Testis (tissue), 3 donors: ENCODE results near the gene ADAP1. TPM values are rescaled to one million over a fixed set of nuclear protein-coding genes. Genes with fewer than 3 reads are reported as not detected.
A peak's percentile ranks its signal among the peaks of the same experiment; 100 is the strongest.

ENCODE experiments used
- DNase-seq: peaks from one replicate; pipeline ENCODE4 v3.0.0-alpha.2; 2019
- H3K27ac ChIP-seq, 2 donors: fragments of 200-600 bp; sonication (generic); one replicate each; pipeline ENCODE4 v1.5.1; 2019
- H3K27me3 ChIP-seq: fragments of 200-600 bp; sonication (generic); one replicate; pipeline ENCODE4 v1.5.1; 2019
- H3K36me3 ChIP-seq: fragments of 200-600 bp; sonication (generic); one replicate; pipeline ENCODE4 v1.5.1; 2017; ENCODE audit warnings: low read depth; ENCODE audit errors: missing control alignments
- H3K4me1 ChIP-seq: fragments of 200-600 bp; sonication (generic); one replicate; pipeline ENCODE4 v1.5.1; 2019
- H3K4me3 ChIP-seq, 2 donors: fragments of 200-600 bp; sonication (generic); one replicate each; pipeline ENCODE4 v1.5.1; 2017 to 2019
- H3K9me3 ChIP-seq: fragments of 200-600 bp; sonication (generic); one replicate; pipeline ENCODE4 v1.5.1; 2017
- CTCF ChIP-seq, 3 experiments: fragments of 450-650 bp in 2 of 3; fragments of 200-600 bp in 1 of 3; sonication (generic) in 1 of 3; IDR thresholded peaks; one replicate each; pipeline ENCODE4 v1.5.1; 2016 to 2019; ENCODE audit warnings: antibody characterized with exemption in 3 of 3, mild to moderate bottlenecking in 2 of 3, moderate library complexity in 1 of 3
- POLR2A ChIP-seq: fragments of 450-650 bp; IDR thresholded peaks from one replicate; pipeline ENCODE4 v1.6.1; 2017; ENCODE audit warnings: antibody characterized with exemption, mild to moderate bottlenecking, moderate library complexity
- WGBS, 2 donors: methylation state at CpG; one replicate each; pipeline ENCODE4 v1.1.5; 2018; 5-methylcytosine and 5-hydroxymethylcytosine counted together
- intact Hi-C: fragments of 100-400 bp; cut with DNase I; formaldehyde crosslinking; loops from one replicate; pipeline ENCODE4 v1.15.1; 2023; ENCODE audit warnings: low total_unique reads
- polyA plus RNA-seq: library from polyadenylated mRNA; stranded (reverse); fragments of 350-450 nt; fragmentation: Illumina TruSeq; extraction: RNeasy Lipid Tissue Mini Kit (QIAGEN cat#74804); gene quantifications from one replicate; pipeline ENCODE4 v1.2.3, GENCODE V29; 2014; ENCODE audit warnings: low read depth, low replicate concordance; ENCODE audit not compliant: insufficient read depth
- total RNA-seq, 2 donors: library from RNA; depleted of rRNA; stranded (reverse); fragments of >200 nt; gene quantifications; one replicate each; pipeline ENCODE4 v1.2.3, GENCODE V29; 2016

The ADAP1 gene
- total and polyA plus RNA-seq, 3 donors from 2014 or later, result 2.4 to 10.9 (median 6.1) TPM

- Histone ChIP-seq H3K27ac (no peak overlapping the region), H3K4me3 (no peak overlapping the region)
These were observed 32.6 kb upstream of the ADAP1 start for GRCh38 chr7:986766-987751.

GRCh38 chr7:985915-986741 lies 31.6 kb upstream of the ADAP1 start:
- intact Hi-C loops, result no loop called here
- DNase-seq, result peak; percentile 68
- H3K27ac ChIP-seq, result no peak overlapping the region
- H3K27me3 ChIP-seq, result no peaks in the 10 kb centered on the region
- 30 to 68% methylated on average over 9 to 37 of the region's 41 CpGs for WGBS, 2 donors
- no peak overlapping the region for H3K4me3 ChIP-seq
- H3K4me1 ChIP-seq, result peaks cover 33% of the 10 kb centered on the region
- H3K9me3 ChIP-seq, result no peaks in the 10 kb centered on the region
- TF ChIP-seq CTCF (IDR thresholded peaks at IDR 0.05) (no peak), POLR2A (no peak)
- H3K36me3 ChIP-seq, result no peaks in the 10 kb centered on the region

More at GRCh38 chr7:986766-987751, 32.6 kb upstream of the ADAP1 start:
- no peak for TF ChIP-seq POLR2A
- TF ChIP-seq CTCF (IDR thresholded peaks at IDR 0.05), result no peak
- Histone ChIP-seq H3K36me3 (no peaks in the 10 kb centered on the region), H3K4me1 (peaks cover 33% of the 10 kb centered on the region), H3K27me3 (no peaks in the 10 kb centered on the region), H3K9me3 (no peaks in the 10 kb centered on the region)
- WGBS, 2 donors, result 81 to 90% methylated on average over 7 to 37 of the region's 56 CpGs
- no peak for DNase-seq
- intact Hi-C loops, result no loop called here

- Histone ChIP-seq H3K36me3 (no peaks in the 10 kb centered on the region), H3K27me3 (no peaks in the 10 kb centered on the region), H3K4me3 (no peak overlapping the region), H3K27ac (no peak overlapping the region), H3K4me1 (peaks cover 36% of the 10 kb centered on the region), H3K9me3 (no peaks in the 10 kb centered on the region)
- intact Hi-C loops, result no loop called here
- WGBS, 2 donors, result 96 to 99% methylated on average over 13 to 16 of the region's 16 CpGs
- DNase-seq, result no peak
- TF ChIP-seq POLR2A (no peak), CTCF (IDR thresholded peaks at IDR 0.05) (no peak)
These were observed 30.6 kb upstream of the ADAP1 start for GRCh38 chr7:985127-985416.

- Histone ChIP-seq H3K36me3 (no peaks in the 10 kb centered on the region), H3K4me1 (peaks cover 39% of the 10 kb centered on the region), H3K27ac (no peak overlapping the region), H3K27me3 (no peaks in the 10 kb centered on the region), H3K9me3 (no peaks in the 10 kb centered on the region), H3K4me3 (no peak overlapping the region)
- TF ChIP-seq POLR2A (no peak), CTCF (IDR thresholded peaks at IDR 0.05) (no peak)
- intact Hi-C loops, result no loop called here
- DNase-seq, result no peak
- WGBS, 2 donors, result 96 to 100% methylated on average over 6 to 39 of the region's 39 CpGs
These were observed 30.1 kb upstream of the ADAP1 start for GRCh38 chr7:984361-985126.
